WERI-Rb-1 (cell line): ENCODE measurements around the gene UBE2J1.

Source experiments
- DNase-seq: peaks from one replicate; pipeline ENCODE4 v3.0.0-alpha.2; 2020
- H3K27ac ChIP-seq: fragments of 250-450 bp; sonication (Bioruptor Pico); 2 replicates; pipeline ENCODE4 v1.5.1; 2020; ENCODE audit warnings: mild to moderate bottlenecking, moderate library complexity
- H3K27me3 ChIP-seq: fragments of 250-450 bp; sonication (Bioruptor Pico); 2 replicates; pipeline ENCODE4 v1.5.1; 2021; ENCODE audit warnings: mild to moderate bottlenecking, low read depth, moderate library complexity; ENCODE audit not compliant: insufficient read depth, severe bottlenecking
- H3K36me3 ChIP-seq: fragments of 250-450 bp; sonication (Bioruptor Pico); 2 replicates; pipeline ENCODE4 v1.5.1; 2020; ENCODE audit warnings: mild to moderate bottlenecking, moderate library complexity
- H3K4me3 ChIP-seq: 2 replicates; pipeline ENCODE4 v1.5.1; 2011; ENCODE audit warnings: low read depth, mild to moderate bottlenecking, control low read depth, low read length
- H3K9me3 ChIP-seq: fragments of 250-450 bp; sonication (Bioruptor Pico); 2 replicates; pipeline ENCODE4 v1.5.1; 2021; ENCODE audit warnings: mild to moderate bottlenecking, moderate library complexity; ENCODE audit not compliant: severe bottlenecking
- TF ChIP-seq, protein P1 (sequence below): IDR thresholded peaks from 2 replicates; pipeline ENCODE4 v1.5.1; 2011; ENCODE audit warnings: low read depth, mild to moderate bottlenecking, control low read depth, inconsistent platforms, low read length

The UBE2J1 gene

GRCh38 chr6:89315249-89315885 is 37.2 kb downstream of the UBE2J1 start, which contains the start of gene GABRR2:
Gene GABRR2 (minus strand): TSS chr6:89315299. CDS start chr6:89315165, 134 bp downstream.
- peak; percentile 44 for DNase-seq
- Histone ChIP-seq H3K27ac (no peak within 1 kb of the TSS), H3K9me3 (peaks cover 1% of the 10 kb centered on the region), H3K27me3 (no peaks in the 10 kb centered on the region), H3K36me3 (no peaks in the 10 kb centered on the region), H3K4me3 (no peak within 1 kb of the TSS)
- TF ChIP-seq, protein P1, sequence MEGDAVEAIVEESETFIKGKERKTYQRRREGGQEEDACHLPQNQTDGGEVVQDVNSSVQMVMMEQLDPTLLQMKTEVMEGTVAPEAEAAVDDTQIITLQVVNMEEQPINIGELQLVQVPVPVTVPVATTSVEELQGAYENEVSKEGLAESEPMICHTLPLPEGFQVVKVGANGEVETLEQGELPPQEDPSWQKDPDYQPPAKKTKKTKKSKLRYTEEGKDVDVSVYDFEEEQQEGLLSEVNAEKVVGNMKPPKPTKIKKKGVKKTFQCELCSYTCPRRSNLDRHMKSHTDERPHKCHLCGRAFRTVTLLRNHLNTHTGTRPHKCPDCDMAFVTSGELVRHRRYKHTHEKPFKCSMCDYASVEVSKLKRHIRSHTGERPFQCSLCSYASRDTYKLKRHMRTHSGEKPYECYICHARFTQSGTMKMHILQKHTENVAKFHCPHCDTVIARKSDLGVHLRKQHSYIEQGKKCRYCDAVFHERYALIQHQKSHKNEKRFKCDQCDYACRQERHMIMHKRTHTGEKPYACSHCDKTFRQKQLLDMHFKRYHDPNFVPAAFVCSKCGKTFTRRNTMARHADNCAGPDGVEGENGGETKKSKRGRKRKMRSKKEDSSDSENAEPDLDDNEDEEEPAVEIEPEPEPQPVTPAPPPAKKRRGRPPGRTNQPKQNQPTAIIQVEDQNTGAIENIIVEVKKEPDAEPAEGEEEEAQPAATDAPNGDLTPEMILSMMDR: no peak

DNA sequence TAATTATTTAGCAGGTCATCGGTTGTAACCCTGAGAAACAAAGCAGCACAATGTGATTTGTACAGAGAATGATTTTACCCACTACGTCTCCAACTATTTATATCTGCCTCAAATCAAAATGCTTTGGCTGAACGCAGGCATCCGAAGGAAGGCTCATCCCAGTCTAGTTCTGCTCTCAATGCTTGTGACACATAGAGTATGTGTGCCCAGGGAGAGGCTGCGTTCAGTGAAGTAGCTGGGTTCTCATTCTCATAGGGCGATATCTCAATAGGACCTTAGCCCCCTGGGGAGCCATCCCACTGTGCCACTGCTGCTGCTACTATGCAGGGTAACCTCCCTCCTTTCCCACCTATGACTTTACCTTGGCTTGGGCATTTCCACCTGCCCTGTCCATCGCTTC is 37.8 kb downstream of the UBE2J1 start:
- H3K27me3 ChIP-seq: no peaks in the 10 kb centered on the region
- no peaks in the 10 kb centered on the region for H3K9me3 ChIP-seq
- no peak overlapping the region for H3K27ac ChIP-seq
- no peaks in the 10 kb centered on the region for H3K36me3 ChIP-seq
- TF ChIP-seq, protein P1: no peak
- no peak overlapping the region for H3K4me3 ChIP-seq
- DNase-seq: no peak

GRCh38 chr6:89313006-89313405 is 39.5 kb downstream of the UBE2J1 start:
- DNase-seq: no peak
- TF ChIP-seq, protein P1: no peak
- H3K27ac ChIP-seq: no peak overlapping the region
- no peaks in the 10 kb centered on the region for H3K36me3 ChIP-seq
- no peak overlapping the region for H3K4me3 ChIP-seq
- no peaks in the 10 kb centered on the region for H3K27me3 ChIP-seq
- H3K9me3 ChIP-seq: no peaks in the 10 kb centered on the region

DNA sequence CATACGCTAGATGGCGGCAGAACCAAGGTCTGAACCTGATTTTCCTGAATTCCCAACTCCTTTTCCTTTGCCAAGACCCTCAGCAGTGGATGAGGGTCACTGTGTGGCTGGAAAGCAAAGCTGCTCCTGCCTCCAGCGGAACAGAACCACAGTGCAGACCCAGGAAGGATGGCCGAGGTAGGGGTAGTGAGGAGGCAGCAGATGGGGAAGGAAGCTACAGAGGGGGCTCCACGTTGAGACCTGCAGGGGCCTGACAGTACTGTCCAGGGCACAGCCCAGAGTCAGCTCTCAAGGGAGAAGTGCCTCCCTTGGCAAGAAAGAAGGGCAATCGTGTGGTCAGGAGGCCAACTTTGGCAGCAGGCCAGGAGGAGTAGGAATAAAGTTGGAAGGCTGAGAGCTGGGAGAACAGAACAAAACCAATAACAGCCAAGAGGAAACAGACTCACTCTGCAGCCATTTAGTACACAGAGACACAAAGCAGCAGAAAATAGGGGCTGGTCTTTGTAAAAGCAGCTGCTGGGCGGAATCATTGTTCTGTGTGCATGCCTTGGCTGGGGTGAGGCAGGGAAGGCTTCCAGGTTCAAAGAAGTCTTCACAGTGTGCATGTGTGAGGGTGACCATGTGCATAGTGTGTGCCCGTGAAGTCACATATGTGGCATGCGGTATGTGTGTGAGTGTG is 40.5 kb downstream of the UBE2J1 start:
- peak; percentile 73 for DNase-seq
- Histone ChIP-seq H3K4me3 (no peak overlapping the region), H3K36me3 (no peaks in the 10 kb centered on the region), H3K9me3 (no peaks in the 10 kb centered on the region), H3K27me3 (no peaks in the 10 kb centered on the region), H3K27ac (peak overlapping the region; percentile 62)
- TF ChIP-seq, protein P1: peak; percentile 82

DNA sequence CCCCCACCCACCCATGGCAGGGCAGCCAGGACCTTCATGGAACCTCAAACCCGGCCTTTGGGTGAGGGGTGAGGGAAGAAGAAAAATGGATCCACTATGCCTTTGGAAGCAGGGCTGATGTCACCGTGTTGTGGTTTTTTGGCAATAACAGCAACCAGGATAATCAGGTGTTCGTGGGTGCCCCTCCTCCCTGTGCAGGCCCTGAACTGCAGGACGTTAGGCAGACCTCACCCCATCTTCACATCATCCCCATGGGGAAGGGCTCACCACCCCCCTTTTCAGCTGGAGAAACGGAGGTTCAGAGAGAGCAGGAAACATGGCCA is 41.0 kb downstream of the UBE2J1 start:
- H3K27ac ChIP-seq: peak overlapping the region; percentile 62
- no peaks in the 10 kb centered on the region for H3K27me3 ChIP-seq
- H3K36me3 ChIP-seq: no peaks in the 10 kb centered on the region
- no peaks in the 10 kb centered on the region for H3K9me3 ChIP-seq
- TF ChIP-seq, protein P1: no peak
- 0 out of 2 replicates have a peak overlapping the region, but pooled peaks have one; percentile 11 for H3K4me3 ChIP-seq
- no peak for DNase-seq
